Caco-2 (cell line): ENCODE data around the gene ZBED2. TPM values are rescaled to one million over a fixed set of nuclear protein-coding genes. Genes with fewer than 3 reads are reported as not detected.

Experiments
- BruUV-seq: library from RNA; stranded (reverse); fragments of 400-500 nt; replicated peaks from 2 replicates; lab custom pipeline; 2021; lab: Mats Ljungman, UMichigan
- CTCF ChIA-PET: fragments of 300-600 bp; sonication (Branson Sonifier 250); formaldehyde crosslinking; loops from one replicate; lab custom pipeline; 2022; ENCODE audit warnings: antibody characterized with exemption; lab: Charles Lee
- POLR2A ChIA-PET: fragments of 300-600 bp; sonication (Branson Sonifier 250); formaldehyde crosslinking; loops from one replicate; lab custom pipeline; 2022; ENCODE audit warnings: antibody characterized with exemption; lab: Charles Lee
- DNase-seq, 2 experiments: peaks; one replicate each; pipeline versions ENCODE4 v3.0.0 to v3.0.0-alpha.2; 2020 to 2022
- H3K27me3 ChIP-seq: replicated peaks from 2 replicates; pipeline ENCODE4 v1.6.0; 2011; ENCODE audit warnings: low read length; ENCODE audit not compliant: control insufficient read depth, insufficient read depth
- H3K36me3 ChIP-seq: 2 replicates; pipeline ENCODE4 v1.5.1; 2011; ENCODE audit warnings: low read length; ENCODE audit not compliant: control insufficient read depth, insufficient read depth
- H3K4me1 ChIP-seq: fragments of 250-450 bp; sonication (Bioruptor Pico); 2 replicates; pipeline ENCODE4 v1.5.1; 2020; ENCODE audit warnings: mild to moderate bottlenecking
- H3K4me3 ChIP-seq: 2 replicates; pipeline ENCODE4 v1.5.1; 2011; ENCODE audit warnings: low read depth, mild to moderate bottlenecking, control low read depth, low read length
- H3K9me3 ChIP-seq: fragments of 250-450 bp; sonication (Bioruptor Pico); 2 replicates; pipeline ENCODE4 v1.5.1; 2020; ENCODE audit warnings: mild to moderate bottlenecking, moderate library complexity
- H3K27ac Mint-ChIP-seq: one replicate; pipeline ENCODE4 v1.8.0; 2022; ENCODE audit warnings: mixed read lengths; ENCODE audit not compliant: unreplicated experiment
- H3K27me3 Mint-ChIP-seq: one replicate; pipeline ENCODE4 v1.8.0; 2022; ENCODE audit warnings: mixed read lengths; ENCODE audit not compliant: insufficient read depth, unreplicated experiment
- H3K36me3 Mint-ChIP-seq: one replicate; pipeline ENCODE4 v1.8.0; 2022; ENCODE audit warnings: mild to moderate bottlenecking, mixed read lengths; ENCODE audit not compliant: insufficient read depth, unreplicated experiment
- H3K4me1 Mint-ChIP-seq: one replicate; pipeline ENCODE4 v1.8.0; 2022; ENCODE audit warnings: low read depth, mixed read lengths; ENCODE audit not compliant: unreplicated experiment
- H3K4me3 Mint-ChIP-seq: one replicate; pipeline ENCODE4 v1.8.0; 2022; ENCODE audit warnings: mild to moderate bottlenecking, moderate library complexity, mixed read lengths; ENCODE audit not compliant: unreplicated experiment
- H3K9me3 Mint-ChIP-seq: one replicate; pipeline ENCODE4 v1.8.0; 2022; ENCODE audit warnings: mixed read lengths; ENCODE audit not compliant: unreplicated experiment
- CTCF ChIP-seq, 2 experiments: fragments of 200-600 bp in 1 of 2; IDR thresholded peaks; 1 replicate in 1 of 2; 2 replicates in 1 of 2; pipeline versions ENCODE4 v1.5.1 to v1.8.0; 2011 to 2022; ENCODE audit warnings: antibody characterized with exemption in 1 of 2, control low read depth in 1 of 2, inconsistent platforms in 1 of 2, low read depth in 1 of 2, low read length in 1 of 2, mild to moderate bottlenecking in 1 of 2, moderate library complexity in 1 of 2; ENCODE audit not compliant: insufficient read depth in 1 of 2, severe bottlenecking in 1 of 2, unreplicated experiment in 1 of 2
- intact Hi-C: fragments of 100-400 bp; cut with micrococcal nuclease; formaldehyde crosslinking; loops from one replicate; pipeline ENCODE4 v1.10.0; 2022; ENCODE audit not compliant: unreplicated experiment
- total RNA-seq: library from RNA; stranded (reverse); gene quantifications from 2 replicates; pipeline ENCODE4 v1.2.3, GENCODE V29; 2022

The ZBED2 gene
- total RNA-seq, 1 experiment from 2014 or later = 0.20 TPM

- no peaks in the 10 kb centered on the region for H3K36me3 ChIP-seq
- Mint-ChIP-seq H3K9me3 (peaks cover 35% of the 10 kb centered on the region), H3K27ac (no peak overlapping the region), H3K27me3 (no peaks in the 10 kb centered on the region), H3K4me3 (no peak overlapping the region), H3K4me1 (peaks cover 41% of the 10 kb centered on the region), H3K36me3 (peaks cover 4% of the 10 kb centered on the region)
- no TSS peak for BruUV-seq
- POLR2A ChIA-PET = no interaction called here
- no peak for DNase-seq
- no peak overlapping the region for H3K4me3 ChIP-seq
- H3K4me1 ChIP-seq = peaks cover 24% of the 10 kb centered on the region
- peaks cover 5% of the 10 kb centered on the region; the same call in 1 of the 2 replicates for H3K9me3 ChIP-seq
- CTCF ChIA-PET = no interaction called here
- intact Hi-C loops = no loop called here
- H3K27me3 ChIP-seq = no peaks in the 10 kb centered on the region
- no peak for TF ChIP-seq CTCF (IDR thresholded peaks at IDR 0.05; ENCODE audit: insufficient read depth in 1 of 2, low read depth in 1 of 2, low read length in 1 of 2, severe bottlenecking in 1 of 2, unreplicated experiment in 1 of 2)
Observed at GRCh38 chr3:111585217-111585616, 9.9 kb downstream of the ZBED2 start.

GRCh38 chr3:111584744-111585143 lies 10.4 kb downstream of the ZBED2 start:
- peaks cover 35% of the 10 kb centered on the region for H3K9me3 Mint-ChIP-seq
- intact Hi-C loops = no loop called here
- Histone ChIP-seq H3K27me3 (no peaks in the 10 kb centered on the region), H3K4me1 (peaks cover 21% of the 10 kb centered on the region), H3K36me3 (no peaks in the 10 kb centered on the region), H3K4me3 (no peak overlapping the region), H3K9me3 (peaks cover 5% of the 10 kb centered on the region; the same call in 1 of the 2 replicates)
- H3K36me3 Mint-ChIP-seq = peaks cover 4% of the 10 kb centered on the region
- no TSS peak for BruUV-seq
- no peak overlapping the region for H3K27ac Mint-ChIP-seq
- H3K4me3 Mint-ChIP-seq = no peak overlapping the region
- H3K4me1 Mint-ChIP-seq = peaks cover 41% of the 10 kb centered on the region
- no peaks in the 10 kb centered on the region for H3K27me3 Mint-ChIP-seq
- ChIA-PET POLR2A (no interaction called here), CTCF (no interaction called here)
- DNase-seq = no peak
- no peak for TF ChIP-seq CTCF (IDR thresholded peaks at IDR 0.05; ENCODE audit: insufficient read depth in 1 of 2, low read depth in 1 of 2, low read length in 1 of 2, severe bottlenecking in 1 of 2, unreplicated experiment in 1 of 2)

- no peak for TF ChIP-seq CTCF (IDR thresholded peaks at IDR 0.05; ENCODE audit: insufficient read depth in 1 of 2, low read depth in 1 of 2, low read length in 1 of 2, severe bottlenecking in 1 of 2, unreplicated experiment in 1 of 2)
- Mint-ChIP-seq H3K4me3 (no peak overlapping the region), H3K27ac (peak overlapping the region; percentile 68), H3K36me3 (peaks cover 4% of the 10 kb centered on the region), H3K27me3 (no peaks in the 10 kb centered on the region), H3K9me3 (peaks cover 25% of the 10 kb centered on the region), H3K4me1 (peaks cover 47% of the 10 kb centered on the region)
- no peaks in the 10 kb centered on the region for H3K27me3 ChIP-seq
- no TSS peak for BruUV-seq
- CTCF ChIA-PET = no interaction called here
- peak in 1 of 2 experiments; percentile 34 for DNase-seq
- no peak overlapping the region for H3K4me3 ChIP-seq
- H3K9me3 ChIP-seq = peaks cover 5% of the 10 kb centered on the region; the same call in 1 of the 2 replicates
- no peaks in the 10 kb centered on the region for H3K36me3 ChIP-seq
- peaks cover 20% of the 10 kb centered on the region for H3K4me1 ChIP-seq
- intact Hi-C loops = no loop called here
- POLR2A ChIA-PET = no interaction called here
Observed at GRCh38 chr3:111582120-111582474, 13.0 kb downstream of the ZBED2 start.
